Panc1 (cell line): ENCODE data around the gene PRKCZ. TPM values are rescaled to one million over a fixed set of nuclear protein-coding genes. Genes with fewer than 3 reads are reported as not detected.

Experiments used
- ATAC-seq: fragments of 200-7000 bp; cut with Tn5 transposase; 2 replicates; pipeline ENCODE4 v1.9.1; 2020; ENCODE audit warnings: mild to moderate bottlenecking, moderate library complexity
- BruUV-seq: library from RNA; stranded (reverse); fragments of 400-500 nt; replicated peaks from 2 replicates; lab custom pipeline; 2021; lab: Mats Ljungman, UMichigan
- CTCF ChIA-PET: fragments of 300-600 bp; sonication (Branson Sonifier 250); formaldehyde crosslinking; loops from one replicate; lab custom pipeline; 2022; ENCODE audit warnings: antibody characterized with exemption; lab: Charles Lee
- POLR2A ChIA-PET: fragments of 300-600 bp; sonication (Branson Sonifier 250); formaldehyde crosslinking; loops from one replicate; lab custom pipeline; 2022; ENCODE audit warnings: antibody characterized with exemption; lab: Charles Lee
- DNase-seq: peaks from one replicate; pipeline ENCODE4 v3.0.0-alpha.2; 2010; ENCODE audit warnings: low read depth, low spot score
- H3K27ac ChIP-seq: 2 replicates; pipeline ENCODE4 v1.5.1; 2011; ENCODE audit warnings: mild to moderate bottlenecking, low read length, inconsistent platforms
- H3K27me3 ChIP-seq: fragments of 200-500 bp; sonication (Bioruptor generic); 2 replicates; pipeline ENCODE4 v1.6.0; 2014; ENCODE audit warnings: low read length, inconsistent platforms; ENCODE audit not compliant: control insufficient read depth, insufficient read depth
- H3K36me3 ChIP-seq: fragments of 200-500 bp; sonication (Bioruptor generic); 2 replicates; pipeline ENCODE4 v1.5.1; 2014; ENCODE audit warnings: inconsistent platforms, mild to moderate bottlenecking, low read length, moderate library complexity; ENCODE audit not compliant: control insufficient read depth, insufficient read depth
- H3K4me1 ChIP-seq: 2 replicates; pipeline ENCODE4 v1.5.1; 2011; ENCODE audit warnings: inconsistent platforms, mild to moderate bottlenecking, low read length, moderate library complexity; ENCODE audit not compliant: control insufficient read depth, insufficient read depth
- H3K4me3 ChIP-seq, 2 experiments: 2 replicates each; pipeline ENCODE4 v1.5.1; 2011 to 2012; ENCODE audit warnings: low read depth in 2 of 2, low read length in 2 of 2, mild to moderate bottlenecking in 2 of 2, inconsistent platforms in 1 of 2, moderate library complexity in 1 of 2
- H3K9me3 ChIP-seq: fragments of 200-500 bp; sonication (Bioruptor generic); 2 replicates; pipeline ENCODE4 v1.5.1; 2014; ENCODE audit warnings: low read depth, mild to moderate bottlenecking, inconsistent platforms, low read length, moderate library complexity; ENCODE audit not compliant: control insufficient read depth, insufficient read depth
- POLR2AphosphoS5 ChIP-seq: IDR thresholded peaks from 2 replicates; pipeline ENCODE4 v1.6.1; 2012; ENCODE audit warnings: mild to moderate bottlenecking, low read depth, low read length, moderate library complexity
- SIN3A ChIP-seq: IDR thresholded peaks from 2 replicates; pipeline ENCODE4 v1.6.1; 2012; ENCODE audit warnings: low read depth, mild to moderate bottlenecking, low read length, moderate library complexity, borderline replicate concordance; ENCODE audit not compliant: insufficient read depth
- TCF7L2 ChIP-seq: IDR thresholded peaks from 2 replicates; pipeline ENCODE4 v1.6.1; 2011; ENCODE audit warnings: mild to moderate bottlenecking, low read depth, low read length, inconsistent platforms
- in situ Hi-C: cut with HindIII; loops from 2 replicates; pipeline ENCODE4 v1.10.0; 2016; ENCODE audit warnings: low sequenced_read_pairs, low pct_unique_long_range_greater_than_20kb
- intact Hi-C: fragments of 100-400 bp; cut with micrococcal nuclease; formaldehyde crosslinking; loops from one replicate; pipeline ENCODE4 v1.10.0; 2022; ENCODE audit not compliant: unreplicated experiment
- total RNA-seq: library from RNA; stranded (reverse); gene quantifications from one replicate; pipeline ENCODE4 v1.2.1, GENCODE V29; 2021; ENCODE audit not compliant: unreplicated experiment
- TF ChIP-seq, protein P1 (sequence below), 2 experiments: IDR thresholded peaks; 2 replicates each; pipeline ENCODE4 v1.6.1; 2011 to 2012; ENCODE audit warnings: low read depth in 2 of 2, control low read depth in 1 of 2, low read length in 1 of 2, mild to moderate bottlenecking in 1 of 2, moderate library complexity in 1 of 2; ENCODE audit not compliant: insufficient read depth in 1 of 2
- TF ChIP-seq, protein P2 (sequence below): fragments of 450-650 bp; IDR thresholded peaks from 2 replicates; pipeline ENCODE4 v1.5.1; 2017; ENCODE audit warnings: mild to moderate bottlenecking

Gene PRKCZ
- total RNA-seq, 1 experiment from 2014 or later: 26.7 TPM

DNA sequence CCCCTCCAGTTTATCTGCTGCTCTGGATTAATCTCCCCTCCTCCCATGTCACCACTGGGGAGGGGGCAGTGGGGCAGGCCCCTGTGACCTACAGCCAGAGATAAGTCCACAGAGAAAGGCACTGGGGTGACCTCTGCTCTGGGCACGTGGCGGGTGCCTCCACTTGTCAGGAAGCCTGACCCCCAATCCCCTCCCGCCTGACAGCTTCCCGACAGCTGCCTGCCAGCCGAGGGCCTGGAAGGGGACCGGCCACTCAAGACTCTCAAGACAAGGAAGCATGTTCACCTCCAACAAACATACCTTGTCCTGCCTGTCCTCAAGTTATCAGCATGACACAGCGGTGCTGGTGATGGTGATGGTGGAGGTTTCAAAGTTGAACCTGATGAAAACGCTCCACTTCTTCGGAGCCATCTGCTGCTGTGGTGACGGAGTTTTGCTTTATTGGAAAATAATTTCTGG lies 147.5 kb downstream of the PRKCZ start:
- no peak overlapping the region for H3K27ac ChIP-seq
- no peaks in the 10 kb centered on the region; the same call in 1 of the 2 replicates for H3K36me3 ChIP-seq
- POLR2A ChIA-PET: interaction anchor here (0.6 kb wide), 1 partner anchor 193 kb away, joined by 5 read pairs; no protein-coding TSS in a partner anchor
- ATAC-seq: no peak
- in situ Hi-C loops: loop anchor here (10.0 kb wide), 1 partner anchor 197 kb away; the partner anchor contains the start of genes MORN1 and RER1
- H3K4me1 ChIP-seq: peaks cover 22% of the 10 kb centered on the region
- no peak for DNase-seq
- no peaks in the 10 kb centered on the region for H3K27me3 ChIP-seq
- TF ChIP-seq SIN3A (no peak), POLR2AphosphoS5 (no peak), TCF7L2 (no peak)
- TF ChIP-seq, protein P1, sequence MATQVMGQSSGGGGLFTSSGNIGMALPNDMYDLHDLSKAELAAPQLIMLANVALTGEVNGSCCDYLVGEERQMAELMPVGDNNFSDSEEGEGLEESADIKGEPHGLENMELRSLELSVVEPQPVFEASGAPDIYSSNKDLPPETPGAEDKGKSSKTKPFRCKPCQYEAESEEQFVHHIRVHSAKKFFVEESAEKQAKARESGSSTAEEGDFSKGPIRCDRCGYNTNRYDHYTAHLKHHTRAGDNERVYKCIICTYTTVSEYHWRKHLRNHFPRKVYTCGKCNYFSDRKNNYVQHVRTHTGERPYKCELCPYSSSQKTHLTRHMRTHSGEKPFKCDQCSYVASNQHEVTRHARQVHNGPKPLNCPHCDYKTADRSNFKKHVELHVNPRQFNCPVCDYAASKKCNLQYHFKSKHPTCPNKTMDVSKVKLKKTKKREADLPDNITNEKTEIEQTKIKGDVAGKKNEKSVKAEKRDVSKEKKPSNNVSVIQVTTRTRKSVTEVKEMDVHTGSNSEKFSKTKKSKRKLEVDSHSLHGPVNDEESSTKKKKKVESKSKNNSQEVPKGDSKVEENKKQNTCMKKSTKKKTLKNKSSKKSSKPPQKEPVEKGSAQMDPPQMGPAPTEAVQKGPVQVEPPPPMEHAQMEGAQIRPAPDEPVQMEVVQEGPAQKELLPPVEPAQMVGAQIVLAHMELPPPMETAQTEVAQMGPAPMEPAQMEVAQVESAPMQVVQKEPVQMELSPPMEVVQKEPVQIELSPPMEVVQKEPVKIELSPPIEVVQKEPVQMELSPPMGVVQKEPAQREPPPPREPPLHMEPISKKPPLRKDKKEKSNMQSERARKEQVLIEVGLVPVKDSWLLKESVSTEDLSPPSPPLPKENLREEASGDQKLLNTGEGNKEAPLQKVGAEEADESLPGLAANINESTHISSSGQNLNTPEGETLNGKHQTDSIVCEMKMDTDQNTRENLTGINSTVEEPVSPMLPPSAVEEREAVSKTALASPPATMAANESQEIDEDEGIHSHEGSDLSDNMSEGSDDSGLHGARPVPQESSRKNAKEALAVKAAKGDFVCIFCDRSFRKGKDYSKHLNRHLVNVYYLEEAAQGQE (IDR thresholded peaks at IDR 0.05; ENCODE audit: insufficient read depth in 1 of 2, low read depth in 2 of 2, low read length in 1 of 2): no peak
- TF ChIP-seq, protein P2, sequence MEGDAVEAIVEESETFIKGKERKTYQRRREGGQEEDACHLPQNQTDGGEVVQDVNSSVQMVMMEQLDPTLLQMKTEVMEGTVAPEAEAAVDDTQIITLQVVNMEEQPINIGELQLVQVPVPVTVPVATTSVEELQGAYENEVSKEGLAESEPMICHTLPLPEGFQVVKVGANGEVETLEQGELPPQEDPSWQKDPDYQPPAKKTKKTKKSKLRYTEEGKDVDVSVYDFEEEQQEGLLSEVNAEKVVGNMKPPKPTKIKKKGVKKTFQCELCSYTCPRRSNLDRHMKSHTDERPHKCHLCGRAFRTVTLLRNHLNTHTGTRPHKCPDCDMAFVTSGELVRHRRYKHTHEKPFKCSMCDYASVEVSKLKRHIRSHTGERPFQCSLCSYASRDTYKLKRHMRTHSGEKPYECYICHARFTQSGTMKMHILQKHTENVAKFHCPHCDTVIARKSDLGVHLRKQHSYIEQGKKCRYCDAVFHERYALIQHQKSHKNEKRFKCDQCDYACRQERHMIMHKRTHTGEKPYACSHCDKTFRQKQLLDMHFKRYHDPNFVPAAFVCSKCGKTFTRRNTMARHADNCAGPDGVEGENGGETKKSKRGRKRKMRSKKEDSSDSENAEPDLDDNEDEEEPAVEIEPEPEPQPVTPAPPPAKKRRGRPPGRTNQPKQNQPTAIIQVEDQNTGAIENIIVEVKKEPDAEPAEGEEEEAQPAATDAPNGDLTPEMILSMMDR: no peak
- intact Hi-C loops: loop anchor here (10.0 kb wide), 1 partner anchor 117 kb away; no protein-coding TSS in a partner anchor
- H3K4me3 ChIP-seq: no peak overlapping the region
- BruUV-seq: no TSS peak
- CTCF ChIA-PET: interaction anchor here (3.2 kb wide), 1 partner anchor 184 kb away, joined by 38 read pairs; no protein-coding TSS in a partner anchor
- no peaks in the 10 kb centered on the region for H3K9me3 ChIP-seq

DNA sequence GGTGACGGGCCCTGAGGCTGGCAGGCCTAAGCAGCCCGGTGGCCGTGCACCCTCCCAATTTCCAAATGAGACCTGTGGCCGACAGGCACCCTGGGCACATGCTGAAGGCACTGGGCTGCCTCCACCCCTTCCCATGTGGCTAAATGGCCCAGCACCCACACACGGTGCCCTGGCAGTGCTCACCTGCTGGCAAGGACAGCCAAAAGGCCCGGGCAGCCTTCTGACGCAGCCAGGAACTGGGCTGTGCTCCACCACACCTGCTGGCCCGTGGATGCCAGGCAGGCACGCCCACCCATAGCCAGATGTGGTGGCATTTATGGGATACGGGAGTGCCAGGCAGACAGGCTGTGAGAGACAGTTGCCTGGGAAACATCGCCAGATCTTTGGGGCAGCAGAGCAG lies 148.4 kb downstream of the PRKCZ start:
- Histone ChIP-seq H3K4me1 (peaks cover 13% of the 10 kb centered on the region), H3K9me3 (no peaks in the 10 kb centered on the region), H3K27ac (peak overlapping the region; percentile 88), H3K4me3 (peak overlapping the region in 1 of 2 experiments; percentile 96; a peak in 2 of 4 replicates), H3K27me3 (no peaks in the 10 kb centered on the region), H3K36me3 (no peaks in the 10 kb centered on the region; the same call in 1 of the 2 replicates)
- POLR2A ChIA-PET: interaction anchor here (0.6 to 1.0 kb wide), 2 partner anchors 10 to 12 kb away, joined by 5 to 14 read pairs; no protein-coding TSS in a partner anchor
- intact Hi-C loops: loop anchor here (10.0 kb wide), 1 partner anchor 116 kb away; no protein-coding TSS in a partner anchor
- in situ Hi-C loops: loop anchor here (10.0 kb wide), 1 partner anchor 196 kb away; the partner anchor contains the start of genes MORN1 and RER1
- no peak for DNase-seq
- TF ChIP-seq, protein P2: no peak
- TF ChIP-seq SIN3A (no peak), TCF7L2 (no peak), POLR2AphosphoS5 (no peak)
- TF ChIP-seq, protein P1 (IDR thresholded peaks at IDR 0.05; ENCODE audit: insufficient read depth in 1 of 2, low read depth in 2 of 2, low read length in 1 of 2): no peak
- no peak for ATAC-seq
- no TSS peak for BruUV-seq
- CTCF ChIA-PET: interaction anchor here (1.2 kb wide), 1 partner anchor 183 kb away, joined by 35 read pairs; no protein-coding TSS in a partner anchor
